CD4-positive, alpha-beta memory T cell (primary cell): ENCODE measurements around the gene CHD9. TPM values are rescaled to one million over a fixed set of nuclear protein-coding genes. Genes with fewer than 3 reads are reported as not detected.
"Not testable (repeated sequence)": the region's sequence is repeated elsewhere in the genome, so short reads cannot be mapped to it uniquely, and the experiment has no call there.

Source experiments
- CTCF ChIA-PET: fragments of 350-600 bp; sonication (Branson Sonifier 250); formaldehyde crosslinking; loops from one replicate; lab custom pipeline; 2021; ENCODE audit warnings: inconsistent platforms; ENCODE audit not compliant: partially characterized antibody; lab: Charles Lee
- POLR2A ChIA-PET: fragments of 350-600 bp; sonication (Branson Sonifier 250); formaldehyde crosslinking; loops from one replicate; lab custom pipeline; 2021; ENCODE audit not compliant: partially characterized antibody; lab: Charles Lee
- DNase-seq, 5 donors: peaks; one replicate each; pipeline versions ENCODE4 v3.0.0 to v3.0.0-alpha.2; 2020 to 2022; ENCODE audit warnings: mixed read lengths in 1 of 5
- H3K27ac ChIP-seq: one replicate; pipeline ENCODE4 v1.7.0; 2013; ENCODE audit warnings: low read depth, low read length
- H3K27me3 ChIP-seq: 2 replicates; pipeline ENCODE4 v1.7.0; 2013; ENCODE audit warnings: mild to moderate bottlenecking, low read length, moderate library complexity; ENCODE audit not compliant: insufficient read depth
- H3K36me3 ChIP-seq: 2 replicates; pipeline ENCODE4 v1.7.0; 2013; ENCODE audit warnings: mild to moderate bottlenecking, low read length, moderate library complexity; ENCODE audit not compliant: insufficient read depth
- H3K4me1 ChIP-seq: 2 replicates; pipeline ENCODE4 v1.7.0; 2013; ENCODE audit warnings: mild to moderate bottlenecking, low read length, moderate library complexity; ENCODE audit not compliant: insufficient read depth
- H3K4me3 ChIP-seq, 2 donors: one replicate each; pipeline ENCODE4 v1.7.0; 2013; ENCODE audit warnings: low read length in 2 of 2, mild to moderate bottlenecking in 1 of 2
- H3K9me3 ChIP-seq, 2 donors: one replicate each; pipeline ENCODE4 v1.7.0; 2013; ENCODE audit warnings: low read length in 2 of 2, control low read depth in 1 of 2; ENCODE audit not compliant: control insufficient read depth in 1 of 2
- H3K27ac Mint-ChIP-seq, 7 donors: one replicate each; pipeline ENCODE4 v1.8.0; 2020 to 2021; ENCODE audit warnings: mixed read lengths in 7 of 7, mild to moderate bottlenecking in 6 of 7, inconsistent platforms in 3 of 7, moderate library complexity in 3 of 7
- H3K27me3 Mint-ChIP-seq, 2 donors: one replicate each; pipeline ENCODE4 v1.8.0; 2020 to 2021; ENCODE audit warnings: mixed read lengths in 2 of 2
- H3K36me3 Mint-ChIP-seq, 2 donors: one replicate each; pipeline ENCODE4 v1.8.0; 2020 to 2021; ENCODE audit warnings: mixed read lengths in 2 of 2, inconsistent platforms in 1 of 2, mild to moderate bottlenecking in 1 of 2
- H3K4me1 Mint-ChIP-seq, 4 donors: one replicate each; pipeline ENCODE4 v1.8.0; 2020 to 2021; ENCODE audit warnings: mixed read lengths in 4 of 4, mild to moderate bottlenecking in 1 of 4
- H3K4me3 Mint-ChIP-seq, 8 donors: one replicate each; pipeline ENCODE4 v1.8.0; 2020 to 2021; ENCODE audit warnings: mixed read lengths in 8 of 8, mild to moderate bottlenecking in 7 of 8, moderate library complexity in 6 of 8, inconsistent platforms in 3 of 8
- H3K9me3 Mint-ChIP-seq, 8 donors: one replicate each; pipeline ENCODE4 v1.8.0; 2020 to 2021; ENCODE audit warnings: mixed read lengths in 8 of 8, mild to moderate bottlenecking in 5 of 8, inconsistent platforms in 3 of 8, moderate library complexity in 1 of 8
- intact Hi-C: fragments of 100-400 bp; cut with micrococcal nuclease; formaldehyde crosslinking; loops from one replicate; pipeline ENCODE4 v1.15.1; 2023
- polyA plus RNA-seq, 2 donors: library from polyadenylated mRNA; unstranded; fragments of 300-500 nt; fragmentation: Illumina TruSeq; gene quantifications; one replicate each; pipeline ENCODE4 v1.2.3, GENCODE V29; 2021
- total RNA-seq, 2 experiments: library from RNA; stranded (reverse); gene quantifications; one replicate each; pipeline ENCODE4 v1.2.3, GENCODE V29; 2021

Gene CHD9
- total and polyA plus RNA-seq, 4 experiments from 2014 or later: 22.9 to 49.7 (median 39.5) TPM

GRCh38 chr16:53309457-53309856 lies 254.7 kb downstream of the CHD9 start:
- H3K27me3 ChIP-seq: no peaks in the 10 kb centered on the region
- no peak overlapping the region for H3K27ac ChIP-seq
- no peak overlapping the region for H3K4me3 ChIP-seq
- ChIA-PET POLR2A (no interaction called here), CTCF (no interaction called here)
- Mint-ChIP-seq H3K27ac (no peak overlapping the region), H3K27me3 (no peaks in the 10 kb centered on the region), H3K36me3 (peaks cover 34 to 41% of the 10 kb centered on the region in 2 donors), H3K9me3 (no peaks in the 10 kb centered on the region), H3K4me3 (no peak overlapping the region), H3K4me1 (no peaks in the 10 kb centered on the region)
- no peaks in the 10 kb centered on the region for H3K9me3 ChIP-seq
- H3K4me1 ChIP-seq: no peaks in the 10 kb centered on the region
- H3K36me3 ChIP-seq: peaks cover 8% of the 10 kb centered on the region
- no peak for DNase-seq
- intact Hi-C loops: no loop called here

- H3K36me3 ChIP-seq: peaks cover 11% of the 10 kb centered on the region
- no peak overlapping the region for H3K27ac Mint-ChIP-seq
- CTCF ChIA-PET: no interaction called here
Observed at GRCh38 chr16:53320992-53321391, 266.2 kb downstream of the CHD9 start.

GRCh38 chr16:53323924-53324323 lies 269.1 kb downstream of the CHD9 start:
- POLR2A ChIA-PET: no interaction called here
- H3K27ac Mint-ChIP-seq: peak overlapping the region in 2 of 7 donors; percentile 20 to 25
- H3K36me3 ChIP-seq: peaks cover 4% of the 10 kb centered on the region

More at GRCh38 chr16:53320992-53321391, 266.2 kb downstream of the CHD9 start:
- H3K4me1 Mint-ChIP-seq: no peaks in the 10 kb centered on the region
- no peak overlapping the region for H3K4me3 ChIP-seq
- no peak overlapping the region for H3K4me3 Mint-ChIP-seq
- no peaks in the 10 kb centered on the region for H3K27me3 ChIP-seq
- POLR2A ChIA-PET: no interaction called here
- peaks cover 34 to 38% of the 10 kb centered on the region in 2 donors for H3K36me3 Mint-ChIP-seq
- intact Hi-C loops: loop anchor here (5.0 to 10.0 kb wide), 2 partner anchors 64 to 191 kb away; no protein-coding TSS in a partner anchor
- H3K9me3 Mint-ChIP-seq: no peaks in the 10 kb centered on the region
- no peaks in the 10 kb centered on the region for H3K9me3 ChIP-seq
- no peaks in the 10 kb centered on the region for H3K27me3 Mint-ChIP-seq
- H3K4me1 ChIP-seq: no peaks in the 10 kb centered on the region
- DNase-seq: no peak
- H3K27ac ChIP-seq: no peak overlapping the region

GRCh38 chr16:53330991-53331390 lies 276.2 kb downstream of the CHD9 start:
- intact Hi-C loops: not testable (repeated sequence)

More at GRCh38 chr16:53323924-53324323, 269.1 kb downstream of the CHD9 start:
- Mint-ChIP-seq H3K27me3 (no peaks in the 10 kb centered on the region), H3K36me3 (peaks cover 14 to 24% of the 10 kb centered on the region in 2 donors), H3K4me1 (no peaks in the 10 kb centered on the region), H3K9me3 (peaks cover 0 to 2% (median 0%) of the 10 kb centered on the region in 8 donors), H3K4me3 (no peak overlapping the region)
- intact Hi-C loops: loop anchor here (5.0 to 10.0 kb wide), 2 partner anchors 61 to 188 kb away; no protein-coding TSS in a partner anchor
- Histone ChIP-seq H3K4me1 (no peaks in the 10 kb centered on the region), H3K27me3 (no peaks in the 10 kb centered on the region), H3K27ac (no peak overlapping the region), H3K9me3 (no peaks in the 10 kb centered on the region), H3K4me3 (no peak overlapping the region)
- CTCF ChIA-PET: interaction anchor here (0.9 kb wide), 1 partner anchor 36 kb away, joined by 3 read pairs; no protein-coding TSS in a partner anchor
- no peak for DNase-seq

GRCh38 chr16:53334581-53334980 lies 279.8 kb downstream of the CHD9 start:
- Histone ChIP-seq H3K4me3 (no peak overlapping the region), H3K27ac (no peak overlapping the region), H3K27me3 (no peaks in the 10 kb centered on the region), H3K9me3 (no peaks in the 10 kb centered on the region), H3K36me3 (no peaks in the 10 kb centered on the region), H3K4me1 (no peaks in the 10 kb centered on the region)
- intact Hi-C loops: no loop called here
- Mint-ChIP-seq H3K36me3 (peaks cover 0 to 2% of the 10 kb centered on the region in 2 donors), H3K4me1 (peaks cover 7 to 11% (median 7%) of the 10 kb centered on the region in 4 donors), H3K27ac (no peak overlapping the region), H3K4me3 (no peak overlapping the region), H3K9me3 (peaks cover 0 to 9% (median 5%) of the 10 kb centered on the region in 8 donors), H3K27me3 (peaks cover 0 to 1% of the 10 kb centered on the region in 2 donors)
- ChIA-PET CTCF (no interaction called here), POLR2A (no interaction called here)
- DNase-seq: no peak

More at GRCh38 chr16:53330991-53331390, 276.2 kb downstream of the CHD9 start:
- H3K4me1 ChIP-seq, H3K36me3 Mint-ChIP-seq, H3K9me3 Mint-ChIP-seq, CTCF ChIA-PET, POLR2A ChIA-PET, H3K36me3 ChIP-seq, H3K4me3 Mint-ChIP-seq, H3K27me3 ChIP-seq, H3K27ac Mint-ChIP-seq, H3K27me3 Mint-ChIP-seq, H3K9me3 ChIP-seq, DNase-seq, H3K4me3 ChIP-seq, H3K27ac ChIP-seq: not testable (repeated sequence)
- H3K4me1 Mint-ChIP-seq: peaks cover 7 to 11% (median 7%) of the 10 kb centered on the region in 4 donors

- no peaks in the 10 kb centered on the region for H3K36me3 ChIP-seq
- Mint-ChIP-seq H3K36me3 (no peaks in the 10 kb centered on the region), H3K9me3 (peaks cover 0 to 3% (median 0%) of the 10 kb centered on the region in 8 donors), H3K27ac (no peak overlapping the region), H3K4me1 (peaks cover 7 to 14% (median 9%) of the 10 kb centered on the region in 4 donors), H3K4me3 (no peak overlapping the region), H3K27me3 (peaks cover 0 to 1% of the 10 kb centered on the region in 2 donors)
- H3K27me3 ChIP-seq: no peaks in the 10 kb centered on the region
- DNase-seq: no peak
- H3K27ac ChIP-seq: no peak overlapping the region
- H3K9me3 ChIP-seq: no peaks in the 10 kb centered on the region
- CTCF ChIA-PET: no interaction called here
- POLR2A ChIA-PET: no interaction called here
- no peak overlapping the region for H3K4me3 ChIP-seq
- intact Hi-C loops: no loop called here
- no peaks in the 10 kb centered on the region for H3K4me1 ChIP-seq
Observed at GRCh38 chr16:53337294-53337693, 282.5 kb downstream of the CHD9 start.

GRCh38 chr16:53341792-53342191 lies 287.0 kb downstream of the CHD9 start:
- CTCF ChIA-PET: no interaction called here
- no peaks in the 10 kb centered on the region for H3K27me3 ChIP-seq
- H3K9me3 Mint-ChIP-seq: peaks cover 0 to 2% (median 0%) of the 10 kb centered on the region in 8 donors
- H3K36me3 Mint-ChIP-seq: peaks cover 0 to 2% of the 10 kb centered on the region in 2 donors
- no peaks in the 10 kb centered on the region for H3K9me3 ChIP-seq
- H3K27ac Mint-ChIP-seq: no peak overlapping the region
- no peak overlapping the region for H3K4me3 Mint-ChIP-seq
- no peak overlapping the region for H3K4me3 ChIP-seq
- POLR2A ChIA-PET: no interaction called here
- intact Hi-C loops: no loop called here
- H3K36me3 ChIP-seq: no peaks in the 10 kb centered on the region
- H3K4me1 ChIP-seq: no peaks in the 10 kb centered on the region
- no peak for DNase-seq
- no peak overlapping the region for H3K27ac ChIP-seq
- H3K4me1 Mint-ChIP-seq: peaks cover 0 to 13% (median 4%) of the 10 kb centered on the region in 4 donors
- H3K27me3 Mint-ChIP-seq: peaks cover 0 to 2% of the 10 kb centered on the region in 2 donors
